NK-92 (cell line): ENCODE data around the gene TOR2A.

Experiments used
- DNase-seq: peaks from one replicate; lab custom pipeline; 2025; ENCODE audit not compliant: unreplicated experiment; lab: John Stamatoyannopoulos, UW

Gene TOR2A

GRCh38 chr9:127700594-127701255 lies 34.4 kb downstream of the TOR2A start:
- DNase-seq: no peak

- DNase-seq: no peak
Observed at GRCh38 chr9:127700140-127700539, 35.0 kb downstream of the TOR2A start.

GRCh38 chr9:127698985-127699670 lies 36.0 kb downstream of the TOR2A start:
- DNase-seq: peak; percentile 38

GRCh38 chr9:127698386-127698785 lies 36.7 kb downstream of the TOR2A start:
- DNase-seq: no peak

GRCh38 chr9:127697575-127697974 lies 37.5 kb downstream of the TOR2A start:
- no peak for DNase-seq

GRCh38 chr9:127694890-127695720 lies 40.0 kb downstream of the TOR2A start:
- no peak for DNase-seq

GRCh38 chr9:127693697-127694096 lies 41.4 kb downstream of the TOR2A start:
- DNase-seq: no peak

- no peak for DNase-seq
Observed at GRCh38 chr9:127693143-127693542, 42.0 kb downstream of the TOR2A start.

GRCh38 chr9:127692071-127692470 lies 43.0 kb downstream of the TOR2A start:
- no peak for DNase-seq

- DNase-seq: no peak
Observed at GRCh38 chr9:127690735-127691134, 44.4 kb downstream of the TOR2A start.

- no peak for DNase-seq
Observed at GRCh38 chr9:127689329-127690000, 45.6 kb downstream of the TOR2A start.

- no peak for DNase-seq
Observed at GRCh38 chr9:127686461-127687393, 48.4 kb downstream of the TOR2A start.

- DNase-seq: no peak
Observed at GRCh38 chr9:127684576-127684975, 50.5 kb downstream of the TOR2A start.

GRCh38 chr9:127683723-127684122 lies 51.4 kb downstream of the TOR2A start:
- no peak for DNase-seq

GRCh38 chr9:127682351-127683136 lies 52.5 kb downstream of the TOR2A start:
- DNase-seq: no peak
